Type B pancreatic cell (in vitro differentiated cells): ENCODE measurements around the gene KLHL6. TPM values are rescaled to one million over a fixed set of nuclear protein-coding genes. Genes with fewer than 3 reads are reported as not detected.
A peak's percentile ranks its signal among the peaks of the same experiment; 100 is the strongest.
"Not testable (repeated sequence)": the region's sequence is repeated elsewhere in the genome, so short reads cannot be mapped to it uniquely, and the experiment has no call there.

Source experiments
- DNase-seq: peaks from one replicate; pipeline ENCODE4 v3.0.0; 2021; ENCODE audit warnings: mixed read lengths; ENCODE audit not compliant: unreplicated experiment; ENCODE audit errors: extremely low spot score
- H3K27ac Mint-ChIP-seq: 2 replicates; pipeline ENCODE4 v1.8.0; 2021; ENCODE audit warnings: mild to moderate bottlenecking, mixed read lengths
- H3K27me3 Mint-ChIP-seq: 2 replicates; pipeline ENCODE4 v1.8.0; 2021; ENCODE audit warnings: mixed read lengths
- H3K36me3 Mint-ChIP-seq: 2 replicates; pipeline ENCODE4 v1.8.0; 2021; ENCODE audit warnings: mixed read lengths
- H3K4me1 Mint-ChIP-seq: one replicate; pipeline ENCODE4 v1.8.0; 2021; ENCODE audit warnings: mixed read lengths; ENCODE audit not compliant: unreplicated experiment
- H3K4me3 Mint-ChIP-seq: 2 replicates; pipeline ENCODE4 v1.8.0; 2021; ENCODE audit warnings: mild to moderate bottlenecking, mixed read lengths
- H3K9me3 Mint-ChIP-seq: 2 replicates; pipeline ENCODE4 v1.8.0; 2021; ENCODE audit warnings: mixed read lengths
- CTCF ChIP-seq: fragments of 200-600 bp; sonication (generic); conservative IDR thresholded peaks from 2 replicates; pipeline ENCODE4 v1.5.0; 2021; ENCODE audit warnings: antibody characterized with exemption, mild to moderate bottlenecking
- total RNA-seq: library from RNA; stranded (reverse); gene quantifications from 2 replicates; pipeline ENCODE4 v1.2.1, GENCODE V29; 2021; ENCODE audit warnings: low replicate concordance

KLHL6 gene
- total RNA-seq, 1 donor from 2014 or later = not detected

GRCh38 chr3:183473969-183474368 lies 81.5 kb downstream of the KLHL6 start:
- H3K4me1 Mint-ChIP-seq = peaks cover 4% of the 10 kb centered on the region
- H3K27ac Mint-ChIP-seq = no peak overlapping the region
- H3K36me3 Mint-ChIP-seq = no peaks in the 10 kb centered on the region
- H3K27me3 Mint-ChIP-seq = peaks cover 8% of the 10 kb centered on the region
- no peak overlapping the region for H3K4me3 Mint-ChIP-seq
- no peaks in the 10 kb centered on the region for H3K9me3 Mint-ChIP-seq
- TF ChIP-seq CTCF = no peak
- DNase-seq = no peak

- TF ChIP-seq CTCF = no peak
- Mint-ChIP-seq H3K9me3 (no peaks in the 10 kb centered on the region), H3K4me3 (no peak overlapping the region), H3K36me3 (no peaks in the 10 kb centered on the region), H3K27ac (no peak overlapping the region), H3K27me3 (peaks cover 17% of the 10 kb centered on the region), H3K4me1 (peaks cover 4% of the 10 kb centered on the region)
- DNase-seq = no peak
Observed at GRCh38 chr3:183472155-183472554, 83.4 kb downstream of the KLHL6 start.

- Mint-ChIP-seq H3K36me3 (no peaks in the 10 kb centered on the region), H3K27me3 (peaks cover 13% of the 10 kb centered on the region), H3K9me3 (no peaks in the 10 kb centered on the region), H3K4me3 (no peak overlapping the region), H3K27ac (no peak overlapping the region), H3K4me1 (peaks cover 4% of the 10 kb centered on the region)
- no peak for DNase-seq
- TF ChIP-seq CTCF = no peak
Observed at GRCh38 chr3:183468424-183468823, 87.1 kb downstream of the KLHL6 start.

GRCh38 chr3:183466575-183466974 lies 88.9 kb downstream of the KLHL6 start:
- Mint-ChIP-seq H3K36me3 (no peaks in the 10 kb centered on the region), H3K27me3 (peaks cover 13% of the 10 kb centered on the region)

GRCh38 chr3:183465710-183466109 lies 89.8 kb downstream of the KLHL6 start:
- not testable (repeated sequence) for H3K9me3 Mint-ChIP-seq, H3K4me3 Mint-ChIP-seq, H3K4me1 Mint-ChIP-seq, H3K36me3 Mint-ChIP-seq, H3K27ac Mint-ChIP-seq, DNase-seq
- peaks cover 13% of the 10 kb centered on the region for H3K27me3 Mint-ChIP-seq

More at GRCh38 chr3:183466575-183466974, 88.9 kb downstream of the KLHL6 start:
- DNase-seq = no peak
- Mint-ChIP-seq H3K4me3 (no peak overlapping the region), H3K4me1 (peaks cover 4% of the 10 kb centered on the region), H3K9me3 (no peaks in the 10 kb centered on the region), H3K27ac (no peak overlapping the region)
- no peak for TF ChIP-seq CTCF

- H3K4me1 Mint-ChIP-seq = peaks cover 4% of the 10 kb centered on the region
- no peak overlapping the region for H3K4me3 Mint-ChIP-seq
- H3K36me3 Mint-ChIP-seq = no peaks in the 10 kb centered on the region
- no peak for TF ChIP-seq CTCF
- no peak for DNase-seq
- peaks cover 8% of the 10 kb centered on the region for H3K9me3 Mint-ChIP-seq
- peak overlapping the region; percentile 18 for H3K27ac Mint-ChIP-seq
- peaks cover 13% of the 10 kb centered on the region for H3K27me3 Mint-ChIP-seq
Observed at GRCh38 chr3:183464480-183464879, 91.0 kb downstream of the KLHL6 start.
